ENCODE measurements around the gene LPGAT1.
"Not testable (repeated sequence)": the region's sequence is repeated elsewhere in the genome, so short reads cannot be mapped to it uniquely, and the experiment has no call there.

Gene LPGAT1

DNA sequence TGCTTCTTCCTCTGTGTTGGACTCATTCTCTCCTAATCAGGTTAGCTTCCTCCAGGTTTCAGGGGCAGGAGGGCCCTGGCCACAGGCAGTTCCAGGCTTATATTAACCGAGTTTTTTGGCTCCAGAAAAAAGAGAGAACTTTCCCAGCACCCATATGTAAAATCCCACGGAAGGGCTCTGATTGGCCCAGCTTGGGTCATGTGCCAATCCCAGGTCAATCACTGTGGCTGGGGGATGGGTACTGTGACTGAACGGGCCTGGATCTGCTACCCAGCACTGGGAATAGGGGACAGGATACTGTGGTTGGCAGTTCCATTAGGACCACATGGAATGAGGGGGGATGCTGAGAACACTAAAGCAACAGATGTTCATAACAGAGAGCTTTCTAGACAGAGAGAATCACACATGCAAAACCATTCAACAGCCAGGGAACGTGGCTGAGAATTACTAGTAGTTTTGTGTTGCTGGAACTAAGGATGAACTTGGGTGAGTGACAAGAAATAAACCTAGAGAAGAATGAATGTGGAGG is 104.0 kb downstream of the LPGAT1 start:
- intact Hi-C loops (cut with micrococcal nuclease) = no loop called here
- no peak overlapping the region for H3K27ac Mint-ChIP-seq
- H3K27me3 Mint-ChIP-seq = no peaks in the 10 kb centered on the region
- H3K4me3 Mint-ChIP-seq = no peak overlapping the region
- H3K9me3 Mint-ChIP-seq = no peaks in the 10 kb centered on the region
- peaks cover 19% of the 10 kb centered on the region for H3K4me1 Mint-ChIP-seq (ENCODE audit: low read depth)
- no peaks in the 10 kb centered on the region for H3K36me3 Mint-ChIP-seq (ENCODE audit: low read depth)

DNA sequence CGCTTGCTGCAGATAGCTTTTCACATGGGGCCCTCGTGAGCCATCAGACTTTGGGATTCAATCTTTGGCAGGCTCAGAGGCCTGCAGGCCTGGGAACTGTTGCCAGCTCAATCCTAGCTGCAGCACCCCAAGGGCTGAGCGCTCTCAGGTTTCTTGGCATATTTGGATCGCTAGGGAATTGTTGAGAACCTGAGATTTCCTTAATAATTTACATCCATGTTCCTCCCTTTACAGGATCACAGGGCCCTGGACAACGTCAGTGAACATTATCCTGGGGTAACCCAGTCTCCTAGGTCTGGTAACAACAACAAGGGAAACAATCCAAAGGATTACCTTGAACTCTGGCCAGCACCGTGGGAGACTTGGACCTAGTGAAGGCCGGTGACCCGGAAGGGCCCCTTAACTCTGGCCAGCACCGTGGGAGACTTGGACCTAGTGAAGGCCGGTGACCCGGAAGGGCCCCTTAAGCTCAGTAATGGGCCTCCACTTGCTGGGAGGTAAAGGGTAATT is 105.8 kb downstream of the LPGAT1 start:
- Mint-ChIP-seq H3K36me3 (ENCODE audit: low read depth) (no peaks in the 10 kb centered on the region), H3K4me1 (ENCODE audit: low read depth) (peaks cover 11% of the 10 kb centered on the region), H3K9me3 (no peaks in the 10 kb centered on the region), H3K27ac (no peak overlapping the region), H3K27me3 (peaks cover 4% of the 10 kb centered on the region), H3K4me3 (no peak overlapping the region)
- intact Hi-C loops (cut with micrococcal nuclease) = no loop called here

DNA sequence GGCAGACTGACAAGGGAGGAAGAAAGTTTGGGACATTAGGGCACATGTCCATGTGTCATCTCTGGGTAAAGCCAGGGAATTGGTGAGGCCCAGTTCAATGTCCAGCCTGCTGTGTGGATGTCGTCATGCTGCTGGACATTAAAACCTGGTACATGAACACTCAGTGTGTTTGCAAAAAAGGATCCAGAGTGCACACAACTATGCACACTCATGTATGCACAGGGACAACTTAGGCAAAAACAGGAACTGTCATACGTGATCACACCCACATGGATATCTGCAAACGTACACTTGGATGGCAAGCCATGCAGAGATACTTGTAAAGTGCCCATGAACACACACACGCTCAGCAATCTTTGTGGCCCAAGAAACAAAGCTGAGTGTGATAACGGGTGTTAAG is 107.3 kb downstream of the LPGAT1 start:
- no peak overlapping the region for H3K4me3 Mint-ChIP-seq
- H3K27me3 Mint-ChIP-seq = peaks cover 4% of the 10 kb centered on the region
- H3K36me3 Mint-ChIP-seq (ENCODE audit: low read depth) = no peaks in the 10 kb centered on the region
- H3K9me3 Mint-ChIP-seq = no peaks in the 10 kb centered on the region
- peaks cover 11% of the 10 kb centered on the region for H3K4me1 Mint-ChIP-seq (ENCODE audit: low read depth)
- no peak overlapping the region for H3K27ac Mint-ChIP-seq
- intact Hi-C loops (cut with micrococcal nuclease) = no loop called here

GRCh38 chr1:211722277-211723175 is 108.0 kb downstream of the LPGAT1 start:
- H3K27me3 Mint-ChIP-seq = peaks cover 4% of the 10 kb centered on the region
- intact Hi-C loops (cut with micrococcal nuclease) = no loop called here
- H3K4me1 Mint-ChIP-seq (ENCODE audit: low read depth) = peaks cover 11% of the 10 kb centered on the region
- no peak overlapping the region for H3K4me3 Mint-ChIP-seq
- H3K36me3 Mint-ChIP-seq (ENCODE audit: low read depth) = no peaks in the 10 kb centered on the region
- no peak overlapping the region for H3K27ac Mint-ChIP-seq
- no peaks in the 10 kb centered on the region for H3K9me3 Mint-ChIP-seq

GRCh38 chr1:211716555-211716954 is 114.0 kb downstream of the LPGAT1 start:
- H3K4me1 Mint-ChIP-seq (ENCODE audit: low read depth); H3K9me3 Mint-ChIP-seq; H3K36me3 Mint-ChIP-seq (ENCODE audit: low read depth); H3K4me3 Mint-ChIP-seq; H3K27ac Mint-ChIP-seq; intact Hi-C loops (cut with micrococcal nuclease); H3K27me3 Mint-ChIP-seq: not testable (repeated sequence)

DNA sequence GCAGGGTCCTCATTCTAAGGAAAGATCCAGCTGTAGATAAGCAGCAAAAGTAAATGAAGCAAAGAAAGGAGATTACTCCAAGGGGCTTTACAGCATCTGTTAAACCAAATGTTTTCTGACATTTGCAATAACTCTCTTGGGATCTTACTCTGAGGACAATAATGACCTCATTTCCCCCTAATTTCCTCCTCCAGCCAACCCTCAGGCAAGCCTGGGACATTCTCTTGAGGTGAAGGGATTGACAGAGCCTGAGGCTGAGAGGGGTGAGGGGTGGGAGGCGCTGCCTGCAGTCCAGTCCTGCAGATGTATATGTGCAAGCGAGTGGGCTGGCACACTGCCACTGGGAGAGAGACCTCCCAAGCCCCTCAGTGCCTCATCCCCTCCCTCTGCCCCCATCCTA is 114.6 kb downstream of the LPGAT1 start:
- no peaks in the 10 kb centered on the region for H3K27me3 Mint-ChIP-seq

DNA sequence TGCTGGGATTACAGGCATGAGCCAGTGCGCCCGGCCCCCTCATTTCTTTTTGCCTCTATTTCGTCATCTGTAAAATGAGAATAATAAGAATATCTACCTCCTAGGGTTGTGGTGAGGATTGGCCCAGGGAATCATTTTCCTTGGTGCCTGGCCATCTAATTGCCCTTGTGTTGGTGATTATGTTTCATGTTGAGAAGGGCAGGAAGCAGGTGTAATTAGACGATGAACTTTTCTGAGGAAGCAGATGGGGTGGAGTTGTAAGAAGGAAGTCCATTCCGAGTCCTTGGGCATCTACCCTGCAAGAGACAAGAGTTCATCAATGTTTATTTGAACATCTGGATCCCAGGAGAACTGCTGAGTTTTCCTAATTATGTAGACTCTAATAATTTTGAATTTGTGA is 116.4 kb downstream of the LPGAT1 start:
- intact Hi-C loops (cut with micrococcal nuclease) = no loop called here
- Mint-ChIP-seq H3K27me3 (no peaks in the 10 kb centered on the region), H3K9me3 (no peaks in the 10 kb centered on the region), H3K27ac (no peak overlapping the region), H3K4me3 (no peak overlapping the region), H3K4me1 (ENCODE audit: low read depth) (peaks cover 10% of the 10 kb centered on the region), H3K36me3 (ENCODE audit: low read depth) (no peaks in the 10 kb centered on the region)

More for the DNA sequence above, 114.6 kb downstream of the LPGAT1 start:
- no peak overlapping the region for H3K4me3 Mint-ChIP-seq
- intact Hi-C loops (cut with micrococcal nuclease) = no loop called here
- peaks cover 4% of the 10 kb centered on the region for H3K4me1 Mint-ChIP-seq (ENCODE audit: low read depth)
- H3K36me3 Mint-ChIP-seq (ENCODE audit: low read depth) = no peaks in the 10 kb centered on the region
- no peak overlapping the region for H3K27ac Mint-ChIP-seq
- H3K9me3 Mint-ChIP-seq = no peaks in the 10 kb centered on the region

DNA sequence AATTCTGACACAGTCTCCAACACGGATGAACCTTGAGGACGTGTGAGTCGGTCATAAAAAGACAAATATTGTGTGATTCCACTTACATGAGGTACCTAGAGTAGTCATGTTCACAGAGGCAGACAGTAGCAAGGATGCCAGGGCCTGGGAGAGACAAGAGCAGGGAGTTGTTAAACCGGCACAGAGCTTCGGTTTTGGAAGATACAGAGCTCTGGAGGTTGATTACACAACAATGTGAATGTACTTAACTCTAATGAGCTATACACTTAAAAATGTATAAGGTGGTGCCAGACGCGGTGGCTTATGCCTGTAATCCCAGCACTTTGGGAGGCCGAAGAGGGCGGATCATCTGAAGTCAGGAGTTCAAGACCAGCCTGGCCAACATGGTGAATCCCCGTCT is 117.3 kb downstream of the LPGAT1 start:
- Mint-ChIP-seq H3K27me3 (no peaks in the 10 kb centered on the region), H3K36me3 (ENCODE audit: low read depth) (no peaks in the 10 kb centered on the region), H3K4me3 (no peak overlapping the region), H3K4me1 (ENCODE audit: low read depth) (peaks cover 10% of the 10 kb centered on the region), H3K9me3 (no peaks in the 10 kb centered on the region), H3K27ac (no peak overlapping the region)
- intact Hi-C loops (cut with micrococcal nuclease) = no loop called here

DNA sequence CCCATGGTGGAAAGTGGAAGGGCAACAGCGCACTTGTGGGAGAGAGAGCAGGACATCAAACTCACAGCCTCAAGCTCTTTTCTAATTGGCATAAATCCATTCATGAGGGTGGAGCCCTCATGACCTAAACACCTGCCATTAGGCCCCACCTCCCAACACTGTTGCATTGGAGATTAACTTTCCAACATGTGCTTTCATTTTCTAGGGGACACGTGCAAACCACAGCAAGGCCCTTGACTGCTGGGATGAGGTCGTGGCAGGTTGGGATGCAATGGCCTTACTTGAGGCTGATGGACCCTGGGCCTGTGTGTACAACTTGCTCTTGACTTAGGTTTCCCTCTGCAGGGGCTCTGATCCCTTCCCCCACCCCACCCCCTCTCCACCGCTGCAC is 119.3 kb downstream of the LPGAT1 start:
- intact Hi-C loops (cut with micrococcal nuclease) = no loop called here
- no peaks in the 10 kb centered on the region for H3K27me3 Mint-ChIP-seq
- H3K27ac Mint-ChIP-seq = no peak overlapping the region
- no peaks in the 10 kb centered on the region for H3K36me3 Mint-ChIP-seq (ENCODE audit: low read depth)
- peaks cover 10% of the 10 kb centered on the region for H3K4me1 Mint-ChIP-seq (ENCODE audit: low read depth)
- H3K9me3 Mint-ChIP-seq = no peaks in the 10 kb centered on the region
- no peak overlapping the region for H3K4me3 Mint-ChIP-seq

- no peaks in the 10 kb centered on the region for H3K36me3 Mint-ChIP-seq (ENCODE audit: low read depth)
- no peaks in the 10 kb centered on the region for H3K9me3 Mint-ChIP-seq
- peaks cover 10% of the 10 kb centered on the region for H3K4me1 Mint-ChIP-seq (ENCODE audit: low read depth)
- H3K4me3 Mint-ChIP-seq = no peak overlapping the region
- intact Hi-C loops (cut with micrococcal nuclease) = no loop called here
- H3K27ac Mint-ChIP-seq = no peak overlapping the region
- H3K27me3 Mint-ChIP-seq = no peaks in the 10 kb centered on the region
Measured at GRCh38 chr1:211710566-211711314, 119.8 kb downstream of the LPGAT1 start.

- Mint-ChIP-seq H3K9me3 (no peaks in the 10 kb centered on the region), H3K36me3 (ENCODE audit: low read depth) (no peaks in the 10 kb centered on the region), H3K4me1 (ENCODE audit: low read depth) (peaks cover 12% of the 10 kb centered on the region), H3K27ac (no peak overlapping the region), H3K4me3 (no peak overlapping the region), H3K27me3 (peaks cover under 1% of the 10 kb centered on the region)
- intact Hi-C loops (cut with micrococcal nuclease) = no loop called here
Measured at GRCh38 chr1:211708926-211709325, 121.6 kb downstream of the LPGAT1 start.

DNA sequence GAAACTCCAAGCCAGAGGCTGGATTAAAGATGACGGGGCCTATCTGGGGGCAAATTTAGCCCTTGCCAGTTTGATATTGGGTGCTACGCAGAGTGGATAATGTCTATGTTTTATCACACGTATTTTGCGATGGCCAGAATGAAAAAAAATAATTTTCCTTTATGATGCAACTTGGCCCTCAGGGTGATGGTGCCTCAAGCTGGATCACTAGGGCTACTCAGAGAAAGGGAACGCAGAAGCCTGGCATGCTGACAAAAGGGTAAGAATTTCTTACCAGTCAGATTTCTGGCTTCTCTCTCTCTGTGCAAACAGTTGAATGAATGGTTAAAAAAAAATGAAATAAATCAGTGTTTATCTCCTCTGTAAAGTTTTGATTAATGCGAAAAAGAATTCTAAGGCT is 122.6 kb downstream of the LPGAT1 start:
- Mint-ChIP-seq H3K4me1 (ENCODE audit: low read depth) (peaks cover 16% of the 10 kb centered on the region), H3K36me3 (ENCODE audit: low read depth) (no peaks in the 10 kb centered on the region), H3K27ac (no peak overlapping the region), H3K9me3 (no peaks in the 10 kb centered on the region), H3K27me3 (peaks cover 2% of the 10 kb centered on the region), H3K4me3 (no peak overlapping the region)
- intact Hi-C loops (cut with micrococcal nuclease) = no loop called here

DNA sequence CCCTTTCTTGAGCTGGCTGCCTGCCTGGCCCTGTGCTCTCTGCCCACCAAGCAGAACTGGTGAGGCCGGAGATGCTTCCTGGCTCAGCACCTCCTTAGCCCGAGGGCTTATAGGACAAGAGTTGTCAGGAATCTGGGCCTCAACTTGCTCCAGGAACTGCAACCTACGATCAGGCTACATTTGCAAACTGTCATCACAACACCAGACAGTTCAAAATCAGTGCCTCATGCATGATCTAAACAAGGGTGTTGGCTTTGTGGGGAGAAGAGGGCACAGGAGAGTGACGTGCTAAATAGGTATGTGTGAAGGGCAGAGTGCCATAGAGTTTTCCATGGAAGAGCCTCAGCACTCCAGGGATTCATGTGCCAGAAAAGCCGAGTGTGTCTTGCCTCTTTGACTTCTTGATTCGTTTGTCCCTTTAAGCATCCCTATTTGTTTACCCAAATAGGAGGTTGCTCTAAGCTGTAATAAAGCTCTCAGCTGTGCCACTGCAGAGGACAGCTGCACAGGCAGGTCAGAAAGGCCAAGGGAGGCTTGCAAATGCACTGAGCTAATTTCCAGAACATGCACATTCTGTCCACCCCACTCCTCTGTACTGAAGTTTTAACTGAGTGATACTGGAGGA is 125.0 kb downstream of the LPGAT1 start:
- intact Hi-C loops (cut with micrococcal nuclease) = no loop called here
- no peak overlapping the region for H3K4me3 Mint-ChIP-seq
- H3K27ac Mint-ChIP-seq = no peak overlapping the region
- H3K36me3 Mint-ChIP-seq (ENCODE audit: low read depth) = no peaks in the 10 kb centered on the region
- no peaks in the 10 kb centered on the region for H3K9me3 Mint-ChIP-seq
- peaks cover 10% of the 10 kb centered on the region for H3K27me3 Mint-ChIP-seq
- H3K4me1 Mint-ChIP-seq (ENCODE audit: low read depth) = peaks cover 8% of the 10 kb centered on the region

- intact Hi-C loops (cut with micrococcal nuclease) = no loop called here
- H3K27ac Mint-ChIP-seq = no peak overlapping the region
- no peaks in the 10 kb centered on the region for H3K9me3 Mint-ChIP-seq
- no peaks in the 10 kb centered on the region for H3K36me3 Mint-ChIP-seq (ENCODE audit: low read depth)
- no peak overlapping the region for H3K4me3 Mint-ChIP-seq
- peaks cover 15% of the 10 kb centered on the region for H3K27me3 Mint-ChIP-seq
- peaks cover 7% of the 10 kb centered on the region for H3K4me1 Mint-ChIP-seq (ENCODE audit: low read depth)
Measured at GRCh38 chr1:211704543-211704942, 126.0 kb downstream of the LPGAT1 start.
